ENCODE results near the gene CFAP90.

- TF ChIP-seq, protein P1, sequence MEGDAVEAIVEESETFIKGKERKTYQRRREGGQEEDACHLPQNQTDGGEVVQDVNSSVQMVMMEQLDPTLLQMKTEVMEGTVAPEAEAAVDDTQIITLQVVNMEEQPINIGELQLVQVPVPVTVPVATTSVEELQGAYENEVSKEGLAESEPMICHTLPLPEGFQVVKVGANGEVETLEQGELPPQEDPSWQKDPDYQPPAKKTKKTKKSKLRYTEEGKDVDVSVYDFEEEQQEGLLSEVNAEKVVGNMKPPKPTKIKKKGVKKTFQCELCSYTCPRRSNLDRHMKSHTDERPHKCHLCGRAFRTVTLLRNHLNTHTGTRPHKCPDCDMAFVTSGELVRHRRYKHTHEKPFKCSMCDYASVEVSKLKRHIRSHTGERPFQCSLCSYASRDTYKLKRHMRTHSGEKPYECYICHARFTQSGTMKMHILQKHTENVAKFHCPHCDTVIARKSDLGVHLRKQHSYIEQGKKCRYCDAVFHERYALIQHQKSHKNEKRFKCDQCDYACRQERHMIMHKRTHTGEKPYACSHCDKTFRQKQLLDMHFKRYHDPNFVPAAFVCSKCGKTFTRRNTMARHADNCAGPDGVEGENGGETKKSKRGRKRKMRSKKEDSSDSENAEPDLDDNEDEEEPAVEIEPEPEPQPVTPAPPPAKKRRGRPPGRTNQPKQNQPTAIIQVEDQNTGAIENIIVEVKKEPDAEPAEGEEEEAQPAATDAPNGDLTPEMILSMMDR (IDR thresholded peaks at IDR 0.05 in 4 of 5, conservative IDR thresholded peaks at IDR 0.05 in 1 of 5) = no peak
- TF ChIP-seq POLR2A (IDR thresholded peaks at IDR 0.05) = no peak
These were observed 61.4 kb downstream of the CFAP90 start for GRCh38 chr5:7789567-7789966.

All from gastrocnemius medialis (tissue), 4 donors.